Left renal cortex interstitium (tissue), 4 donors: ENCODE results near the gene UBAC2. TPM values are rescaled to one million over a fixed set of nuclear protein-coding genes. Genes with fewer than 3 reads are reported as not detected.

Experiments used
- DNase-seq, 4 donors: peaks; one replicate each; pipeline ENCODE4 v3.0.0-alpha.2; 2013; ENCODE audit warnings: low read depth in 4 of 4, low spot score in 2 of 4, missing footprints in 1 of 4
- polyA plus RNA-seq, 4 donors: library from polyadenylated mRNA; unstranded; fragments of 120-200 nt; gene quantifications; one replicate each; pipeline ENCODE4 v1.2.1, GENCODE V29; 2013; ENCODE audit not compliant: insufficient read length in 4 of 4

UBAC2 gene
- polyA plus RNA-seq, 4 donors = 81.4 to 105 (median 99.1) TPM

DNA sequence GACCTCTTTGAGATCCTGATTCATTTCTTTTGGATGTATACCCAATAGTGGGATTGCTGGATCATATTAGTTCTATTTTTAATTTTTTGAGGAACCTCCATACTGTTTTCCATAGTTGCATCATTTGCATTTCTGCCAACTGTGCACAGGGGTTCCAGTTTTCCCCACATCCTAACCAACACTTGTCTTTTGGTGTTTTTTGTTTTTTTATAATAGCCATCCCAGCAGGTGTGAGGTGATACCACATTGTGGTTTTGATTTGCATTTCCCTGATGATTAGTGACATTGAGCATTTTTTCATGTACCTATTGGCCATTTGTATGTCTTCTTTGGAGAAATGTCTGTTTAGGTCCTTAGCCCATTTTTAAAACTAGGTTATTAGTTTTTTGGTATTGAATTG, 125.4 kb downstream of the UBAC2 start:
- DNase-seq = no peak

DNA sequence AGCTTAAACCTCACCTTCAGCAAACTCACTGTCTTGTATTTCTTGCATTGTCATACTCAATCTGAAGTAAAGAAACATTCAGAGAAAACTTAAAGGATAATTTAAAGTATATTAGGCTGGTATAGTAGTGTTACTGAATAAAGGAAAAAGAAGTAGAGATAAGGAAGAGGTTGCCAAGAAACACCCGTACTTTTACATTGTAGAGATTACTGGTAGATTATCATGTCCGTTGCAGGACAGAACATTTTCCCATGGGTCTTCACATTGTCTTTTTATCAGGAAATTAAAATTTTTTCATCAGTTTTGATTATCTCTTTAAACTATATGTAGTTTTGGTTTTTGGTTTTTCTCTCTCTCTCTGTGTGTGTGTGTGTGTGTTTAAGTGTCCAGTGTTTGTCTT, 126.5 kb downstream of the UBAC2 start:
- no peak for DNase-seq

DNA sequence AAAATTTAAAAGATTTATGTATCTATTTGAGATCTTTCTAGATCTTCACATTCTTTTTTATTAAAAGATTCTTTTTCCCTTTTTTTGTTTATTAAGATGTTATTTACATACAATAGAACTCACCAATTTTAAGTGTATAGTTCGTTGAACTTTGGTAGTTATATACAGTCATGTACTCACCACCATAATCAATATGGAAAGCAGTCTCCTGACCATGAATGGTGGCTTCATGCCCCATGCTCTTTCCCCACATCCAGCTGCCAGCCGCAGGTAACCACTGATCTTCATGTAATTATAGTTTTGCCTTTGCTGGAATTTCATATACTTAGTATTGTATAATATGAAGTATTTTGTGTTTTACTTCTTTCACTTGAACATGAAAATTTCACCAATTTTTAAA, 127.1 kb downstream of the UBAC2 start:
- DNase-seq = no peak

DNA sequence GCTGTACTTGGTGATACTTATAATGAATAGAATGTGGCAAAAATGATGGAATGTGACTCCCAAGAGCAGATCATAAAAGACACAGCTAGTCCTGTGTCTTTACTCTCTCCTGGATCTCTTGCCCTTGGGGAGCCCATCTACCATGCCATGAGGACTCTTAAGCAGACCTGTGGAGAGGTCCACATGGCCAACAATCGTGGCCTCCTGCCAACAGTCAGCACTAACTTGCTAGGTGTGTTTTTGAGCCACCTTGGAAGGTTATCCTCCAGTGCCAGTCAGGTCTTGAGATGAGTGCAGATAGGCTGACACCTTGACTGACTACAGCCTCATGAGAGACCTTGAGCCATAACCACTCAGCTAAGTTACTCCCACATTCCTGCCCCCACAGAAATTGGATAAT, 128.8 kb downstream of the UBAC2 start:
- DNase-seq = no peak

DNA sequence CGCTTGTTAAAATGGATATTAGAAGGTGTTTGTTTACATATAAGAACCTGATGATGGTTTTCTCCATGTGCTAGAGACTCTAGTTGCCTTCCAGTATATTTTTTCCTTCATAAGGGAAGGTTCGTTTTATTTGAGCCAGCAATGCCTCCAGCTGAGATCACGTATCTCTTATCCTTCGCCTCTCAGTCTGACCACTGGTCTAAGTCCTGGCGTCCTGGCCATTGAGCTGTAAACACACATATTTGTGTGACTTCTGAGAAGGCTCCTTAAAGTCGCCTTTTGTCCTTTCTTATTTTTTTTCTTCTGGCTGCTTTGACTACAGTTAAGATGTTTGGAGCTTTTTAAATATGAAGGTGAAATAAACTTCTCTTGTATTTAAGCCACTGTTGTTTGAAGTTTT, 130.3 kb downstream of the UBAC2 start:
- no peak for DNase-seq

DNA sequence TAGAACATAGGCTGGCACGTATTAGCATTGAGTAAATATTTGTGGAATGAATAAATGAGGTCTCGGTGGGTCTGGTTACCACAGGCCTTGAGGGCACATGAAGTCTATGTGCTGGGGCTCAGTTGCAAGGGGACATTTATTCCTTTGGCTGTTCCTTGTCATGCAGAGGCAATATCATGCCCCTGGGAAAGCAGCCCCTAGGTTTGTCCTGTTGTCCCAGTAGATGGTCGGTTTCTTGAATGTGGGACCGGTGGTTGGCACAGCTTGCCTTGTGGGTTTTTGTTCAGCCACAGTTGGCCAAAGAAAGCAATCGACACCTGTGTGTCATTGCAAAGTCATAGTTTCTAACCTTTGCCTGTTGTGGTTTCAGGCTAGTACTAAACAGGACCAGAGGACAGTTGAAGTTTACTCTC, 131.2 kb downstream of the UBAC2 start:
- no peak for DNase-seq

DNA sequence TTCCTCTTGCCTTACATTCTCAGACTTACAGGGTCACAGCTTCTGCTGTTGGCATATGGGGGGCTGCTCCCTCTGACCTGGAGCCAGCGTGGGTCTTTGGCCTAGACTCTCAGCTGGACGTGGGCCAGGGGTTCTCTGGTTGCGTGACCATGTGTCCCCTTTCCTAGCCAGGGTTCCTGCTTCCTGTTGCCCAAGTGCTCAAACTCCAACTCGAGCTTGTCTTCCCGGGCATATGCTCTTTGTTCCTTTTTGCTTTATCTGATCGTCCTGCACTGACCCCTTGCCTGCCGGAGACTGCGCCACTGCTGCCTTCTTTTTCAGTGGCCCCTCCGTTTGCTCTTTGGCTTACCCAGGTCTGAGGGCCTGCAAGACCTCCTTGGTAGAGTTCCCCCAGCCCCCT, 131.8 kb downstream of the UBAC2 start:
- no peak for DNase-seq

DNA sequence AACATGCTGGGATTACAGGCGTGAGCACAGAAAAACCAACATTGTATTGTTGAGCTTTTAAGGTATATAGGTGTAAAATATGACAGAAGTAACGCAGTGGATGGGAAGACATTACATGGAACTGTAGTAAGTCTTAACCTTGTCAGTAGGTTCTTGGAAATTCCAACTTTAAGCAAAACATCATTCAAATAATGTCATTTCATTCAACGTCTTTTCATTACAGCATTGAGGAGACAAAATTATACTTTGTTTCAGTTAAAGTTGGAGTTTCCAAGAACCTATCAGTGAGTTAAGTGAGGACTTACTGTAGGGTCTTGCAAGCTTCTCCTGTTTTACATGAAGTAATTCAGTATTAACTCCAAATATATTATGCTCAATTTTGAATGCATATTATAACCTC, 133.6 kb downstream of the UBAC2 start:
- DNase-seq = no peak

DNA sequence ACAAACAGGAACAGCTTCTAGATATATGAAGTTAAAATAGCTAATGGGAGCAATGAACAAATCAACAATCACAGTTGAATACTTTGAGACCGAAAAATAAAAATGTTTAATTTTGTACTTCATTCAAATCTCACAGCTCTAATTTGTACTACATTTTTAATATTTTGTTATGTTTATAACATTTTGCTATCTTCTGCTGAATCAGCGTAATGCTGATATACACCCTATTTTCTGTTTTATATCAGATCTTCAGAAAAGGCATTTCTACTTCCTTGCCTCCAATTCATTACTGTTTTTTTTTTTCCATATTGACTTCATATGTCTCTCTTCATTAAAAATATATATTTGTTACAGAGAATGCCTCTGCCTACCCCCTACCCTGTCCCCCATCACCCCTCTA, 134.4 kb downstream of the UBAC2 start:
- no peak for DNase-seq

DNA sequence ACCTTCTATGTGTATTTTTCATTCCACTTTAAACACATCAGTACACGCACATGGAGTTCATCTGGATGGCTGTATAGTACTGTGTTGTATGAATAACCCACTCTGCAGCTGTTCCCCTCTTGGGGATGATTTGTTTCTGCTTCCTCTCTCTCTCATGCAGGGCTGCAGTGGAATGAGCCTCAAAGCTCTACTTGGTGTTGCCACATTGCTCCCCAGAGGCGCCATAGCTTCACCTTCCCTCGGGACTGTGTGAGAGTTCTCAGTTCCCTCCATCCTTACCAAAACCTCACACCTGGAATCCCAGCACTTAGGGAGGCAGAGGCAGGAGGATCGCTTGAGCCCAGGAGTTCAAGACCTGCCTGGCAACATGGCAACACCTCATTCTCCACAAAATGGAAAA, 134.9 kb downstream of the UBAC2 start:
- DNase-seq = no peak

DNA sequence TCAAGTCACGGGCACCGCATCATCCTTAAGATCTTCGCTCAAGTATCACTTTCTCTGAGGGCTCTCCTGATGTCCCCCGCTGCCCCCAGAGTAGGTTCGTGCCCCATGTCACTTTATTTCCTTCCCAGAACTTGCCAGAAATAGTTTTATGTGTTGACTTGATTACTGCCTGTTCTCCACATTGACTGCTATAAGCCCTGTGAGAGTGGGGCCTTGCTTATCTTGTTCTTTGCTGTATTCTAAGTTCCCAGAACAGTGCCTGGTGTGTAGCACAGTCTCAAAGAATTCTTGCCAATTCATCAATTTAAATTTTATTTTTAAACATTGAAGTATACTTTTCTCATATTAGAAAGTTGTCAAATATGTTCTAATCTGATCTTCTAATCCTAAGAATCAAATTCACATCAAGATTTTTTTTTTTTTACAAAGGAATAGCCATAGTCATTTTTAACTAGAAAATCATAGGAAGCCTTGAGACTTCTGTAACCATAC, 138.6 kb downstream of the UBAC2 start:
- no peak for DNase-seq

DNA sequence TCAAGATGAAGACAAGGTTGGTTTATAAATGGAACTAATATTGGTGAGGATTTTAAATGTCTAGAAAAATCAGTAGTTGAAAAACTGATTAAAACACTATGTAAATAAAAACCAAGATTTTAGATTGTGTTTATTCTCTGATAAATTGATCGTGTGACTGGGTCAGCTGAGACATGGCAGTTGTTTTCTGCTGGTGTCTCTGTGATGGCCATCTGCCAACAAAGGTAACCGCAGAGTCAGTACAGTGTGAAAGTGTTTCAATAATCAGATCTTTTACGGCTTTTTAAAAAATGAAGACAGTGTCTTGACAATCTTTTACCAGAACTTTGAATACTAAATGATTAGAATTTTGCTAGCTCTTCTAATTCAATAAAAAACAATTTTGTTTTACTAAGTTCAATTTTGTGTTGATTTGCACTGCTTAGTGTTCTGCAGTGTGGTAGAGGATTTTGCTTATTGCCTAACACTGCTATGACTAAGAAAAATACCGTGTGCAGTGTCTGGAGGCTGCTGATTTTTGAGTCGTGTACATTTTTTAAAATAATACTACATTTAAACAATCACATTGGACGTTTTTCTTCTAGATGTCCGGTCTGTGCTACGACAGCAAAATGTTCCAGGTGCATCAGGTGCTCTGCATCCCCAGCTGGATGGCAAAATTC, 139.2 kb downstream of the UBAC2 start:
- no peak for DNase-seq

DNA sequence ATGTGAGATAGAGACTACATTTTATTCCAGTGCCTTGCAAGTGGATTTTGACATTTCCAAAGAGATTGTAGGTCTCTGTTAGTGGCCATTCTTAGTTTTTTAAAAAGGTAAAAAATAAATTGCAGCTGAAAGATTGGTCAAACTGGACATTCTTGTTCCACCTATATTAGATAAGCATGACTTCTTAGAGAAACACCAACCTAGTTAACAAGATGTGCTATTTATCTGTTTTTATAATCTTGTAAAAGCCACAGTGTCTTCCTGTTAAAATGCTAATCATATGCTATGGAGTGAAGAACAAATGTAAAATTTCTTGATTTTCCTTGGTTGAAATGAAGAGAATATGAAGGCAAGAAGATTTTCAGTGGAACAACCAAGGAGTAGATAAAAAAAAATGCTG, 140.0 kb downstream of the UBAC2 start:
- no peak for DNase-seq

DNA sequence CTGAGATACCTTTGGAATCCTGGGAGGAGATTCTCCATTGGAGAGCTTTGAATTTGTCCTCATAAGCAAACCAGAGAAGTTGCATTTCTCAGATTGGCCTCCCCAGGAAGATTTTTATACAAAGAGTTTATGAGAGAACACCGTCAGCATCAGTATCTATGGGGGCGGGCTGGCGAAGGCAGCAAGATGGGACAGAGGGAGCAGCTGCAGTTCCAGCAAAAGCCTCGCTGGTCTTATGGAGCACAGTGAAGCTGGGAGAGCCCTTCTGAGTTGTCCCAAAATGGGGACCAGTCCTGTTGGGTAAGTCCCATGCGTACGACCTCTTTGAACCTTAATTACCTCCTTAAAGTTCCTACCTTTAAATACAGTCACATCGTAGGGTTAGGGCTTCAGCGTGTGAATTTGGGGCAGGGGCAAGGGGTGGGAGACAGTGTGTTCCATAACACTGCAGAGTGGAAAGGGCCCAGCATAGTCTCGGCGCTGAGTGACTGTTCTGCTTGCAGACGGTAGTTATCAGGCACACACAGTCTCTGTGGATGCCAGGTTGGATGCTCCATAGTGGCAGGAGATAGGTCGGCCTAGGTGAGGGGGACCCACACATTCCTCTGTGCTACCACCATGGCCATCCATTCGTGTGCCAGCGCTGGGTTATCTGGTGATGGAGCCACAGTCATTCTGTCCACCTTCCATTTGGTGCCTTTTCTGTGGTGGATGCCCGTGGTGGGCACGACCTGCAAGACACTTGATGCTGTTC, 141.5 kb downstream of the UBAC2 start:
- no peak for DNase-seq

DNA sequence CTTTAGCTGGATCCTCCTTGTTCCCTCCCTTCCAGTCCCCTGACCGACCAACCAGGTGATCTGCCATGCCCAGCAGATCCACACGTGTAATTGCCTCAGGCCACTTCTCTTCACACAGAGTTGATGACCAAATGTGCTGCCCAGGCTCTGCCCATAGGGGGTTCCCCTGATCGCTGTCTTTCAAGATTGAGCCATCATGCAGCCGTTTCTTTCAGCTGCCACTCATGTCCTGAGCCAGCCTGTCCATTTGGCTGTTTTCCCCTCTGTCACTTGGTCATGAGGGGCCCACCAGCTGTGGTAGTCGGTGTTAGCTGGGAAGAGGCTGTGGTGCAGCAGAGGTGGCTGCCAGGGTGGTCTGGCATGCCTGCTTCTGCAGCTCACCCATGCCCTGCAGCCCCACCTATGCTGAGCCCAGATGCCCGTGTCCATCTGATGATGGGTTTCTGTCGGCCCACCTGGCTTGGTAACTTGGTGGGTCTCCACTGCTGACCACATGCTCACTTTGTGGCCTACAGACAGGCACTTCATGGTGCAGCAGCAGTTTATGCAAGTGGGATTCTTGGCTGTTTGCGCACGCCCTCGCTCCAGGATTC, 142.2 kb downstream of the UBAC2 start:
- DNase-seq = no peak

DNA sequence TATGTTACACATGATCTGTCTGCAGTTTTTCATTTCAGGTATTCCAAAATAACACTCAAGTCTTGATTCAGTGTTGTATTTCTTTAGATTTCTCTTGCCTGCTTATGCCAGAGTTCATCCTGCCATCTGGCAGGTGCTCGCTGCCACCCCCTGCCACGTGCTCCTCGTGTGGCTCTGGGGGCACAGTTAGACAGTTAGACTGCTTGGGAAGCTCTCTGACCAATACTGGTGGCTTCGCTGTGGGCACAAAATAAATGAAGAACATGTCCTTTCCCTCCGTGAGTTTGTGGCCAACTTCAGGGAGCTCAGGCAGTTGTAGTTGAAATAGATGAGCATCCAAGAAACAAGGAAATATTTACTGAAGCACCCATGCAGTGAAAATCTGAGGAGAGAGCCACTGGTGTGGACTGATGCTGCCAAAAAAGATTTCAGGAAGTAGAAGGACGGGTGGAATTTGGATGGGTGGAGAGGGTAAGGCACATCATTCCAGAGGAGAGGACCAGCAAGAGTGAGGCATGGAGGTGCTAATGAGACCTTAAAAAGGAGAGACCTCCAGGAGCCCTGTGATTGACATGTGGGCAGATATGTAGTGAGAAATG, 144.1 kb downstream of the UBAC2 start:
- DNase-seq = no peak

DNA sequence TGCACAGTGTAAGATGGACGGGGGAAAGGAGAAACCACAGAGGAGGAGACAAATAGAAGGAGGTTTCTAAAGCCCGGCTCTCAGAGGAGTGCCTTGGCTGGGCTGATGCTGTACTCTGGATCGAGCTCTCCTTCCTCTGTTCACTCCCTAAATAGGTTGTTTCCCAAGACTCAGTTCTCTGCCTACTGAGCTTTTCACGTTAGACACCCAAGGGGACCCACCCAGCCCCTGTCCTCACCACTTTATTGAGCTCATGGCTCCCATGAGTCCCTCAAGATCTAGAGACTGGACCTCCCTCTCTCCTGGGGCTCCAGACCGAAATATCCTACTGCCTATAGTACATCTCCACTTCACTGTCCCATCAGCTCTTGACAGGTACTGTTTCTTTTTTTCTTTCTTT, 144.7 kb downstream of the UBAC2 start:
- no peak for DNase-seq

DNA sequence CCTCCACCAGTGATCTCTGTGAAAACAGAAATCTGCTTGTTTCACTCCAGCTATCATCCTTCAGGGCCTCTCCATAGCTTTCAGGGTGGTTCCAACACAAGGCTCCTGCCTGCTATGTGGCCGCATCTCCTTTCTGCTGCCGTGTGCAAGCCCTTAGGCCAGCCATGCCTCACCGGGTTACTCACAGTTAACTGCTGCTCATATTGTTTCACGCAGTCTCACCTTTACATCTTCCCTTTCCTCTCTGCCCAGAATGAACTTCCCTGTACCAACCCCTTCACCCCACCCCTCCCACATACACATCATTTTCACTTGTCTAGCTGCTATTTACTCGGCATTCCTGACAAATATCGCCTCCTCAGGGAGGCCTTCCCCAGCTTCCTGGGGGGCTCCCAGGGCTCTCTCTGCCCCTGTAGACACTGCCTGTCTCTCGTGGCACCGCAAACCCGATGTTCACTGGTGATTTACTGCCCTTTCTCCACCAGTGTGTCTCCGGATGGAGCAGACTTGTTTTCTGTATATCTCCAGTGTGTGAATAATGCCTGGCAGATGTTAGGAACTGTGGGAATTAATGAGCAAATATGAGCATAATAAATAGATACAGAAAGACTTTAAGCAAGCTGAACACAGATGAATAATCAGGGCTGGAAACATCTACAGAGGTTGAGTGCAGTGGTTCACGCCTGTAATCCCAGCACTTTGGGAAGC, 145.8 kb downstream of the UBAC2 start:
- DNase-seq = no peak

DNA sequence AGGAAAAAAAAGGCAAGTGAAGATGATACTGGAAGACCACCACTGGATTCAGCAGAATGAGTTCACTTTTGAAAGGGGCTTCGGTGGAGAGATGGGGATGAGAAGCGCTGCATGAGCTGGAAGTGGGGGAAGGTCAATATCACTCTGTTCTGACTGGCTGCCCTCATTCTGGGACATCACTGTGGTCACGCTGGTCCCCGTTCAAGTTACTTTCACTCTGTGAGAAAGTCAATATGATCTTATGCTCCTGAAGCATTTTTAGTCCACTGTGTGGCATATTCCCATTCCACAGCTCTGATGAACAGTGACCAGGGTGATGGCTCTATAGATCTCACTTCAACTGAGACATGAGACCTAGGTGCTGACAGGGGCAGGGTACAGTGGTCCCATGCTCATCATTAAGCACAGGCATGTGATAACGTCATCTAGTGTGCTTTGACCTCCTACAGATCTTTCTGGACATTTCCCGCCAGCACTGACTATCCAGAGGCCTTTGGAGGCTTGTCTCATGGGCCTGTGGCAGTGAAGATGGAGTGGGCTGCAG, 146.8 kb downstream of the UBAC2 start:
- DNase-seq = no peak

DNA sequence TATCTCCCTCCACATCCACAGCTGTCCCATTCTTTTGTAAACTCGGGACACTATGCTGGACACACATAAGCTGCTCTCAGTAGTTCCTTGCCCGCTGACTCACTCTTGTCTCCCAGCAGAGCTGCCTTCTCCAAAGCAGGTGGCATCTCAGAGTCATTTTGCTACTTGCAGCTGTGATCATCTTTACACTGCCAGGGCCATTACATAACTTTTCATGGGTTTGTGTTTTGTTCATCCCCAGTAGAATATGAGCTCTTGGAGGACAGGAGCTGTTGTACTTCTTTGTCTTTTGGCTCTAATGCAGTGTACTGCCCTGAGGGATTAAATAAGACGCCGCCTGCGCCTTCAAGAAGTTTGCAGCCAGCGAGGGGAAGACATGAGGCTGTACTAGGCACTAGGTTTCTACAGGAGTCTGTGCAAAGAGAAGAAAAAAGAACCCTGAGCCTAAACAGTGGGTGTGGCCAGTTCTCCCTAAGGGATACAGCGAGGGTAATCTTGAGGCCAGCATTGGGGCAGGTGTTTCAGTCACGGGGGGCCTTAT, 147.3 kb downstream of the UBAC2 start:
- no peak for DNase-seq
